MM.1S (cell line): ENCODE data around the gene CTNNA2.
A peak's percentile ranks its signal among the peaks of the same experiment; 100 is the strongest.

Experiments used
- DNase-seq: peaks from one replicate; pipeline ENCODE4 v3.0.0-alpha.2; 2015
- H2AFZ ChIP-seq: fragments of 300-600 bp; sonication (generic); 2 replicates; pipeline ENCODE4 v1.6.0; 2016; ENCODE audit warnings: antibody characterized with exemption, low read length
- H3F3A ChIP-seq: fragments of 300-600 bp; sonication (generic); 2 replicates; pipeline ENCODE4 v1.6.1; 2016; ENCODE audit warnings: mild to moderate bottlenecking, antibody characterized with exemption, low read length, moderate library complexity, mixed read lengths; ENCODE audit not compliant: insufficient read depth
- H3K27ac ChIP-seq: fragments of 300-600 bp; sonication (generic); 2 replicates; pipeline ENCODE4 v1.5.1; 2016; ENCODE audit warnings: mild to moderate bottlenecking, low read length
- H3K27me3 ChIP-seq: fragments of 300-600 bp; sonication (generic); replicated peaks from 2 replicates; pipeline ENCODE4 v1.6.0; 2016; ENCODE audit warnings: low read length; ENCODE audit not compliant: insufficient read depth
- H3K36me3 ChIP-seq: fragments of 300-600 bp; sonication (generic); replicated peaks from 2 replicates; pipeline ENCODE4 v1.6.1; 2016; ENCODE audit warnings: mild to moderate bottlenecking, low read length, mixed read lengths; ENCODE audit not compliant: insufficient read depth
- H3K4me1 ChIP-seq: fragments of 300-600 bp; sonication (generic); 2 replicates; pipeline ENCODE4 v1.6.1; 2016; ENCODE audit warnings: low read length, mixed read lengths
- H3K4me2 ChIP-seq: fragments of 300-600 bp; sonication (generic); 2 replicates; pipeline ENCODE4 v1.6.0; 2016; ENCODE audit warnings: low read depth, low read length
- H3K4me3 ChIP-seq: fragments of 300-600 bp; sonication (generic); 2 replicates; pipeline ENCODE4 v1.5.1; 2016; ENCODE audit warnings: low read length, mixed read lengths
- H3K79me2 ChIP-seq: fragments of 300-600 bp; sonication (generic); 2 replicates; pipeline ENCODE4 v1.6.1; 2016; ENCODE audit warnings: mixed run types, low read length, mixed read lengths
- H3K9ac ChIP-seq: fragments of 300-600 bp; sonication (generic); 2 replicates; pipeline ENCODE4 v1.6.1; 2016; ENCODE audit warnings: low read length, mixed read lengths
- H3K9me2 ChIP-seq: fragments of 300-600 bp; sonication (generic); replicated peaks from 2 replicates; pipeline ENCODE4 v1.6.1; 2016; ENCODE audit warnings: mild to moderate bottlenecking, low read length, mixed read lengths; ENCODE audit not compliant: insufficient read depth
- H3K9me3 ChIP-seq: fragments of 300-600 bp; sonication (generic); replicated peaks from 2 replicates; pipeline ENCODE4 v1.6.1; 2016; ENCODE audit warnings: mild to moderate bottlenecking, low read length, mixed read lengths; ENCODE audit not compliant: insufficient read depth
- H4K20me1 ChIP-seq: fragments of 300-600 bp; sonication (generic); 2 replicates; pipeline ENCODE4 v1.6.1; 2016; ENCODE audit warnings: mild to moderate bottlenecking, low read length, moderate library complexity, mixed read lengths; ENCODE audit not compliant: insufficient read depth
- EZH2 ChIP-seq: fragments of 300-600 bp; sonication (generic); optimal IDR thresholded peaks from 2 replicates; pipeline ENCODE3; 2017; ENCODE audit warnings: low read depth, mild to moderate bottlenecking, antibody characterized with exemption, low read length, mixed read lengths
- EZH2phosphoT487 ChIP-seq: fragments of 300-600 bp; sonication (generic); IDR thresholded peaks from 2 replicates; pipeline ENCODE4 v1.6.1; 2018; ENCODE audit warnings: antibody characterized with exemption, low read length
- TF ChIP-seq, protein P1 (sequence below): fragments of 300-600 bp; sonication (generic); IDR thresholded peaks from 2 replicates; pipeline ENCODE4 v1.5.1; 2016; ENCODE audit warnings: antibody characterized with exemption, low read length, mixed read lengths

CTNNA2 gene

DNA sequence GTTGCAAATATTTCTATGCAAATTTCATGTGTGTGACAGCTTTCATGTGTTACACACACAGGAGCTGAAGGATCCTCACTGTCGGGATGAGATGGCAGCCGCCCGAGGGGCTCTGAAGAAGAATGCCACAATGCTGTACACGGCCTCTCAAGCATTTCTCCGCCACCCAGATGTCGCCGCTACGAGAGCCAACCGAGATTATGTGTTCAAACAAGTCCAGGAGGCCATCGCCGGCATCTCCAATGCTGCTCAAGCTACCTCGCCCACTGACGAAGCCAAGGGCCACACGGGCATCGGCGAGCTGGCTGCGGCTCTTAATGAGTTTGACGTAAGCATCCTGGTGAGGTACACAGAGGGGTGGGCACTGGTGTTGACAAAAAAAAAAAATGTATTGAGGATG lies 361.2 kb downstream of the CTNNA2 start:
- Histone ChIP-seq H3K9ac (no peak overlapping the region), H3K9me3 (no peaks in the 10 kb centered on the region), H3K9me2 (no peaks in the 10 kb centered on the region), H3K4me2 (no peak overlapping the region), H3K4me1 (no peaks in the 10 kb centered on the region), H3K27ac (no peak overlapping the region), H3F3A (no peaks in the 10 kb centered on the region), H3K27me3 (no peaks in the 10 kb centered on the region), H3K79me2 (no peaks in the 10 kb centered on the region), H4K20me1 (no peaks in the 10 kb centered on the region), H2AFZ (no peak overlapping the region), H3K4me3 (no peak overlapping the region), H3K36me3 (no peaks in the 10 kb centered on the region)
- TF ChIP-seq EZH2phosphoT487 (no peak), EZH2 (no peak)
- TF ChIP-seq, protein P1, sequence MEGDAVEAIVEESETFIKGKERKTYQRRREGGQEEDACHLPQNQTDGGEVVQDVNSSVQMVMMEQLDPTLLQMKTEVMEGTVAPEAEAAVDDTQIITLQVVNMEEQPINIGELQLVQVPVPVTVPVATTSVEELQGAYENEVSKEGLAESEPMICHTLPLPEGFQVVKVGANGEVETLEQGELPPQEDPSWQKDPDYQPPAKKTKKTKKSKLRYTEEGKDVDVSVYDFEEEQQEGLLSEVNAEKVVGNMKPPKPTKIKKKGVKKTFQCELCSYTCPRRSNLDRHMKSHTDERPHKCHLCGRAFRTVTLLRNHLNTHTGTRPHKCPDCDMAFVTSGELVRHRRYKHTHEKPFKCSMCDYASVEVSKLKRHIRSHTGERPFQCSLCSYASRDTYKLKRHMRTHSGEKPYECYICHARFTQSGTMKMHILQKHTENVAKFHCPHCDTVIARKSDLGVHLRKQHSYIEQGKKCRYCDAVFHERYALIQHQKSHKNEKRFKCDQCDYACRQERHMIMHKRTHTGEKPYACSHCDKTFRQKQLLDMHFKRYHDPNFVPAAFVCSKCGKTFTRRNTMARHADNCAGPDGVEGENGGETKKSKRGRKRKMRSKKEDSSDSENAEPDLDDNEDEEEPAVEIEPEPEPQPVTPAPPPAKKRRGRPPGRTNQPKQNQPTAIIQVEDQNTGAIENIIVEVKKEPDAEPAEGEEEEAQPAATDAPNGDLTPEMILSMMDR, result no peak
- DNase-seq, result no peak

DNA sequence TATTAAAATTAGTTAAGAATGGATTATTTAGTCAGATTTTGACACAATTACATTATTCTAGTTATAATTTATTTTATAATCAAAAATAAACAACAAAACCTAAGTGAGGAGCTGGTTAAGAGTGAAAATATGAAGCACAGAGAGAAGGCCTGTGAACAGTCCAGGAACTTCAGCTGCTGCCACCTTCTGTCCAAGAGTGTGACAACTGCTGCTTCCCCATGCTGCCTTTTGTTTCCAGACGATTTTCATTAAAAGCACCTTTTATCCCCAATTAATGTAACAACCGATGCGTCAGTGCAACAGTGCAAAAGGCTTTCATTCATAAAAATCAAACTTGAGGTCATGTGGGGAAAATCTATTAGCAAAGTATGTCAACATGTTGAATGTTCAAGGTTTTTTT lies 363.6 kb downstream of the CTNNA2 start:
- H3F3A ChIP-seq, result no peaks in the 10 kb centered on the region
- H3K4me1 ChIP-seq, result no peaks in the 10 kb centered on the region
- no peaks in the 10 kb centered on the region for H3K9me2 ChIP-seq
- no peak overlapping the region for H3K4me3 ChIP-seq
- DNase-seq, result peak; percentile 33
- H3K9me3 ChIP-seq, result no peaks in the 10 kb centered on the region
- H3K79me2 ChIP-seq, result no peaks in the 10 kb centered on the region
- H4K20me1 ChIP-seq, result no peaks in the 10 kb centered on the region
- no peak overlapping the region for H3K4me2 ChIP-seq
- H3K27ac ChIP-seq, result no peak overlapping the region
- no peaks in the 10 kb centered on the region for H3K27me3 ChIP-seq
- no peaks in the 10 kb centered on the region for H3K36me3 ChIP-seq
- H2AFZ ChIP-seq, result no peak overlapping the region
- TF ChIP-seq, protein P1, result peak; percentile 44
- no peak for TF ChIP-seq EZH2phosphoT487
- no peak overlapping the region for H3K9ac ChIP-seq

DNA sequence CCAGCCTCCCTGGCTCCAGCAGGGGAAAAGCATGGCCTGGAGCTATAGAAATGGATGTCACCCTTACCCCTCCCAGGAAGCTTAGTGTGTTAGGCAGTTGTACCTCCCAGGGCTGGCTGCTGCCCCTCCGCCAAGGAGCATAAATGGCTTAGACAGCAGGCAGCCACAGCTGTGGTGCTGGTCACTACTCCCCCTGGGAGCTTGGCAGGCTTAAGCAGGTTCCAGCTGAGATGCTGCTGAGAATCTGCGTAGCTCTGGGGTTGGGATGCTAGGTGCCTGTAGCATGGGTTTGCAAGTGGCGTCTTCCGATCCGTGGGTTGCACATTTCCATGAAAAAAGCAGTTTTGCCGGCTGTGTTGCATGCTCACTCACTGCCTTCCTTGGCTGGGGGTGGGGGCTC lies 369.7 kb downstream of the CTNNA2 start:
- Histone ChIP-seq H3K4me2 (no peak overlapping the region), H3K4me1 (no peaks in the 10 kb centered on the region), H3K9ac (no peak overlapping the region), H2AFZ (no peak overlapping the region), H3K36me3 (no peaks in the 10 kb centered on the region), H3K4me3 (no peak overlapping the region), H3K9me3 (no peaks in the 10 kb centered on the region), H3K9me2 (no peaks in the 10 kb centered on the region), H3K27ac (no peak overlapping the region), H3K27me3 (no peaks in the 10 kb centered on the region), H3F3A (no peaks in the 10 kb centered on the region), H3K79me2 (no peaks in the 10 kb centered on the region), H4K20me1 (no peaks in the 10 kb centered on the region)
- TF ChIP-seq, protein P1, result no peak
- TF ChIP-seq EZH2 (no peak), EZH2phosphoT487 (no peak)
- DNase-seq, result no peak
